ENCODE measurements around the gene HSPBP1.

The HSPBP1 gene

GRCh38 chr19:55252760-55253663 lies 26.9 kb downstream of the HSPBP1 start:
- DNase-seq: no peak

GRCh38 chr19:55251341-55252081 lies 28.4 kb downstream of the HSPBP1 start:
- DNase-seq: no peak

- DNase-seq: no peak
These were observed 29.5 kb downstream of the HSPBP1 start for GRCh38 chr19:55250262-55251036.

- DNase-seq: no peak
These were observed 30.1 kb downstream of the HSPBP1 start for GRCh38 chr19:55249841-55250240.

- no peak for DNase-seq
These were observed 31.2 kb downstream of the HSPBP1 start for GRCh38 chr19:55248704-55249103.

- no peak for DNase-seq
These were observed 31.7 kb downstream of the HSPBP1 start for GRCh38 chr19:55248166-55248675.

- no peak for DNase-seq
These were observed 32.2 kb downstream of the HSPBP1 start for GRCh38 chr19:55247621-55248099.

GRCh38 chr19:55246462-55247451 lies 33.2 kb downstream of the HSPBP1 start:
- DNase-seq: no peak

GRCh38 chr19:55245236-55245904 lies 34.5 kb downstream of the HSPBP1 start:
- DNase-seq: no peak

GRCh38 chr19:55244004-55244680 lies 35.8 kb downstream of the HSPBP1 start:
- DNase-seq: no peak

GRCh38 chr19:55242517-55242916 lies 37.4 kb downstream of the HSPBP1 start:
- DNase-seq: no peak

- no peak for DNase-seq
These were observed 37.9 kb downstream of the HSPBP1 start for GRCh38 chr19:55241935-55242464.

GRCh38 chr19:55241143-55241934 lies 38.6 kb downstream of the HSPBP1 start:
- no peak for DNase-seq

GRCh38 chr19:55240713-55241020 lies 39.2 kb downstream of the HSPBP1 start:
- DNase-seq: no peak

GRCh38 chr19:55239004-55239403 lies 40.9 kb downstream of the HSPBP1 start:
- DNase-seq: no peak

- no peak for DNase-seq
These were observed 41.9 kb downstream of the HSPBP1 start for GRCh38 chr19:55238030-55238429.

GRCh38 chr19:55232986-55233385 lies 46.9 kb downstream of the HSPBP1 start:
- DNase-seq: no peak

GRCh38 chr19:55232286-55232602 lies 47.7 kb downstream of the HSPBP1 start:
- DNase-seq: no peak

All from SW 1271 (cell line).